NB4 (cell line): Measurements from ENCODE around the gene HIGD1B.

ENCODE experiments used
- CTCF ChIP-seq: IDR thresholded peaks from one replicate; pipeline ENCODE4 v1.5.1; 2012; ENCODE audit warnings: low read depth, low read length
- MAX ChIP-seq: IDR thresholded peaks from 2 replicates; pipeline ENCODE4 v1.6.1; 2011; ENCODE audit warnings: low read depth, low read length
- MYC ChIP-seq: IDR thresholded peaks from 2 replicates; pipeline ENCODE4 v1.6.1; 2011; ENCODE audit warnings: low read depth, low read length
- POLR2A ChIP-seq: IDR thresholded peaks from 2 replicates; pipeline ENCODE4 v1.6.1; 2011; ENCODE audit warnings: mild to moderate bottlenecking; ENCODE audit not compliant: insufficient read length; ENCODE audit errors: extremely low read depth

- TF ChIP-seq MAX = no peak
- TF ChIP-seq CTCF = no peak
- TF ChIP-seq POLR2A = no peak
- TF ChIP-seq MYC = no peak
Measured at GRCh38 chr17:44840936-44841335, 6.7 kb upstream of the HIGD1B start.
